ENCODE results near the gene MT1B. TPM values are rescaled to one million over a fixed set of nuclear protein-coding genes. Genes with fewer than 3 reads are reported as not detected.
A peak's percentile ranks its signal among the peaks of the same experiment; 100 is the strongest.
"Not testable (repeated sequence)": the region's sequence is repeated elsewhere in the genome, so short reads cannot be mapped to it uniquely, and the experiment has no call there.

MT1B gene
- total and polyA plus RNA-seq, 9 of the 15 experiments (the other 6 are each of a cell fraction or from before 2014, with no cell fraction given): not detected

GRCh38 chr16:56664506-56664905 lies 12.8 kb downstream of the MT1B start:
- no peak overlapping the region for H3K27ac ChIP-seq (ENCODE audit: extremely low read depth, low read depth, low read length)
- CTCF ChIA-PET (ENCODE audit: low intra/inter-chr PET ratio): no interaction called here
- no peak for ATAC-seq
- intact Hi-C loops (cut with micrococcal nuclease): no loop called here
- in situ Hi-C loops (cut with MboI): no loop called here
- DNase-seq (ENCODE audit: extremely low read depth in 1 of 4, low spot score in 3 of 4): no peak
- H3K4me2 ChIP-seq (ENCODE audit: insufficient read depth, low read length): no peak overlapping the region
- H3K9me3 ChIP-seq (replicated peaks; ENCODE audit: control insufficient read depth, insufficient read depth, low read depth, low read length): no peaks in the 10 kb centered on the region
- H3K27me3 ChIP-seq (ENCODE audit: control insufficient read depth in 2 of 2, insufficient read depth in 2 of 2, low read length in 2 of 2): peaks cover 42 to 69% of the 10 kb centered on the region in 2 experiments
- POLR2A ChIA-PET: no interaction called here
- no peak overlapping the region for H2AFZ ChIP-seq (ENCODE audit: low read depth, low read length)
- no peaks in the 10 kb centered on the region for H3K9me1 ChIP-seq (ENCODE audit: control insufficient read depth, insufficient read depth, low read length)
- no peaks in the 10 kb centered on the region for H3K36me3 ChIP-seq (ENCODE audit: control insufficient read depth, insufficient read depth, low read length)
- BruUV-seq (replicated peaks): no TSS peak
- TF ChIP-seq ESRRA (IDR thresholded peaks at IDR 0.05; ENCODE audit: borderline replicate concordance, low read depth) (0 out of 2 replicates have a peak, but pooled peaks have one; percentile 39), NFXL1 (CRISPR knock-in tag; IDR thresholded peaks at IDR 0.05) (no peak)
- H3K79me2 ChIP-seq (ENCODE audit: control insufficient read depth, insufficient read depth, low read length): no peaks in the 10 kb centered on the region
- no peak for FAIRE-seq
- no peak overlapping the region for H3K9ac ChIP-seq (ENCODE audit: insufficient read depth in 1 of 2, low read depth in 2 of 2, low read length in 2 of 2)
- peaks cover 16% of the 10 kb centered on the region; the same call in 1 of the 2 replicates for H4K20me1 ChIP-seq (replicated peaks; ENCODE audit: control insufficient read depth, insufficient read depth, low read length)
- H3K4me1 ChIP-seq (replicated peaks in 1 of 2; ENCODE audit: control insufficient read depth in 2 of 2, insufficient read depth in 2 of 2, low read length in 2 of 2): peaks cover 0 to 9% of the 10 kb centered on the region in 2 experiments; a peak in 1 of 5 replicates
- 0% methylated on average over 1 of the region's 1 CpG for WGBS (ENCODE audit: insufficient coverage, low coverage, missing lambda C conversion rate)
- H3K4me3 ChIP-seq: no peak overlapping the region

DNA sequence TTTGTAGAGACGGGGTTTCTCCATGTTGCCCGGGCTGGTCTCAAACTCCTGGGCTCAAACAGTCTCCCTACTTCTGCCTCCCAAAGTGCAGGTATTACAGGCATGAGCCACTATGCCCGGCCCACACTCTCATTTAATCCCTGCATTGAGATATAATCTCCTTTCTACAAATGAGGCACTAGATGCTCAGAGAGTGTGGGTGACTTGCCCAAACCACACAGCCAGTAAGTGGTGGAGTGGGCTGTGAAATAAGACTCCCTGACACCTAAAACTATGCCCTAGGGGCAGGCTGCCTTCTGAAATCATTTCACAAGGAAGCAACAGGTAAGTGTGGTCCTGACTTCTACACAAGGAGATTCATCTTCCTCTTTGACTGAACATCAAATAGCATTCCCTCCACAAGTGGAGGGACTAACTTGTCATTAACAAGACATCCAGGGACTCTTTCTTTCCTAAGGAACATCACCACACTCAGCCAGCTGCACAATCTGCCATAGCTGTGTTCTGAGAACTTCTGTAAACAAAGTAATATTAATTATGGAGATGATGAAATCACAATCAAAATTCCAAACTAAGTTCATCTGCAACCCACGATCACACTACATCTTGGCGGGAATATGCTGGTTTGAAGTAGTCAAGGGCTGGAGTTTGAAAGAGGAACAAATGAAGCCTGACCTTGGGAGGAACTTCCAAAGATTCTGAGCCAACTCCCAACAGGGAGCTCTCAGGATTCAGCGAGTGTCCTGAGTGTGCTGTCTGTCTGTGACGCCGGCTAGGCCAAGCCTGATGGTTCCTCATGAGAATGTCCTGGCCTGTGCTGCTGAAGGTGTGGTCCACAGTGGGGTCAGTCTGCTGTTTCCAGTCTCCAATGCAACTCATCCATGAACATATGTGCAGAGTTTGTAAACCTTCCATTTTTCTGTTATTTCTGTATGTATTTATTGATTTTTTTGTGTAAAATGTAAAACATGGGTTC lies 13.9 kb downstream of the MT1B start:
- POLR2A ChIA-PET; intact Hi-C loops (cut with micrococcal nuclease); H3K9me1 ChIP-seq (ENCODE audit: control insufficient read depth, insufficient read depth, low read length); H3K4me3 ChIP-seq; H3K27ac ChIP-seq (ENCODE audit: extremely low read depth, low read depth, low read length); H3K36me3 ChIP-seq (ENCODE audit: control insufficient read depth, insufficient read depth, low read length); H3K4me2 ChIP-seq (ENCODE audit: insufficient read depth, low read length); ATAC-seq; BruUV-seq (replicated peaks); in situ Hi-C loops (cut with MboI); H3K9me3 ChIP-seq (replicated peaks; ENCODE audit: control insufficient read depth, insufficient read depth, low read depth, low read length); H2AFZ ChIP-seq (ENCODE audit: low read depth, low read length); DNase-seq (ENCODE audit: extremely low read depth in 1 of 4, low spot score in 3 of 4); H3K9ac ChIP-seq (ENCODE audit: insufficient read depth in 1 of 2, low read depth in 2 of 2, low read length in 2 of 2); H3K79me2 ChIP-seq (ENCODE audit: control insufficient read depth, insufficient read depth, low read length); CTCF ChIA-PET (ENCODE audit: low intra/inter-chr PET ratio): not testable (repeated sequence)
- peaks cover 0 to 11% of the 10 kb centered on the region in 2 experiments; a peak in 1 of 5 replicates for H3K4me1 ChIP-seq (replicated peaks in 1 of 2; ENCODE audit: control insufficient read depth in 2 of 2, insufficient read depth in 2 of 2, low read length in 2 of 2)
- peaks cover 13% of the 10 kb centered on the region; the same call in 1 of the 2 replicates for H4K20me1 ChIP-seq (replicated peaks; ENCODE audit: control insufficient read depth, insufficient read depth, low read length)
- H3K27me3 ChIP-seq (ENCODE audit: control insufficient read depth in 2 of 2, insufficient read depth in 2 of 2, low read length in 2 of 2): peaks cover 46 to 74% of the 10 kb centered on the region in 2 experiments
- FAIRE-seq: peak; percentile 32
- 0% methylated on average over 8 of the region's 8 CpGs for WGBS (ENCODE audit: insufficient coverage, low coverage, missing lambda C conversion rate)
